GM12875 (cell line): Measurements from ENCODE around the gene SH2D4B.

Experiments
- H3K4me3 ChIP-seq: one replicate; pipeline ENCODE4 v1.5.1; 2011; ENCODE audit warnings: low read depth, low read length, control low read depth
- CTCF ChIP-seq: IDR thresholded peaks from 2 replicates; pipeline ENCODE4 v1.5.1; 2011; ENCODE audit warnings: low read depth, mild to moderate bottlenecking, control low read depth, inconsistent platforms, low read length, moderate library complexity, borderline replicate concordance; ENCODE audit not compliant: insufficient read depth

SH2D4B gene

GRCh38 chr10:80535671-80536360 lies 1.9 kb upstream of the SH2D4B start:
- H3K4me3 ChIP-seq: peak overlapping the region; percentile 75
- peak; percentile 90 for TF ChIP-seq CTCF

GRCh38 chr10:80536361-80536835 lies 1.3 kb upstream of the SH2D4B start:
- H3K4me3 ChIP-seq: peak overlapping the region; percentile 75
- no peak for TF ChIP-seq CTCF

- TF ChIP-seq CTCF: no peak
- no peak overlapping the region for H3K4me3 ChIP-seq
Measured at GRCh38 chr10:80537086-80537735, 491 bp upstream of the SH2D4B start.

GRCh38 chr10:80538481-80539185 lies 931 bp downstream of the SH2D4B start:
- no peak overlapping the region for H3K4me3 ChIP-seq
- no peak for TF ChIP-seq CTCF

GRCh38 chr10:80539421-80540031 lies 1.8 kb downstream of the SH2D4B start:
- TF ChIP-seq CTCF: no peak
- no peak overlapping the region for H3K4me3 ChIP-seq

- no peak overlapping the region for H3K4me3 ChIP-seq
- TF ChIP-seq CTCF: no peak
Measured at GRCh38 chr10:80540136-80540535, 2.4 kb downstream of the SH2D4B start.
